Ovary (tissue), 3 donors: ENCODE results near the gene NRROS.

Source experiments
- CTCF ChIP-seq, 3 donors: fragments of 450-650 bp in 2 of 3; fragments of 200-600 bp in 1 of 3; IDR thresholded peaks; one replicate each; pipeline versions ENCODE4 v1.5.1 to v1.8.0; 2016 to 2022; ENCODE audit warnings: antibody characterized with exemption in 3 of 3, mild to moderate bottlenecking in 1 of 3
- EP300 ChIP-seq: sonication (generic); formaldehyde crosslinking; IDR thresholded peaks from one replicate; pipeline ENCODE4 v1.6.1; 2017; ENCODE audit warnings: antibody characterized with exemption
- POLR2A ChIP-seq: fragments of 450-650 bp; IDR thresholded peaks from one replicate; pipeline ENCODE4 v1.6.1; 2017; ENCODE audit warnings: antibody characterized with exemption, mild to moderate bottlenecking, moderate library complexity
- donor health status: DM: no; HTN: no; CAD: no.

- no peak for TF ChIP-seq CTCF (IDR thresholded peaks at IDR 0.05)
- no peak for TF ChIP-seq POLR2A
- no peak for TF ChIP-seq EP300
Measured at GRCh38 chr3:196619223-196619622, 20.3 kb upstream of the NRROS start.
